Hematopoietic multipotent progenitor cell (in vitro differentiated cells): ENCODE results near the gene ANKRD28. TPM values are rescaled to one million over a fixed set of nuclear protein-coding genes. Genes with fewer than 3 reads are reported as not detected.

ENCODE experiments used
- small RNA-seq: library from RNA; depleted of rRNA; stranded (forward); fragments of <200 nt; gene quantifications from one replicate; pipeline ENCODE3, GENCODE V24; 2012
- total RNA-seq: library from RNA; depleted of rRNA; stranded (reverse); fragments of >200 nt; gene quantifications from one replicate; pipeline ENCODE4 v1.2.3, GENCODE V29; 2012

ANKRD28 gene
- total RNA-seq, 1 donor = 403 TPM

Small RNA genes within 50 kb of the gene (small RNA-seq; reads per million reads assigned to genes)
- gene MIR3134 (not detected), gene RN7SL4P (not detected)

Other genes with a start within 250 kb of the ANKRD28 start
- gene HACL1, start 196.4 kb downstream of the ANKRD28 start, total RNA-seq = 48.7 TPM
- 18.3 TPM for gene BTD, start 196.2 kb downstream of the ANKRD28 start, total RNA-seq